ENCODE results near the gene EEF1A1.
"Not testable (repeated sequence)": the region's sequence is repeated elsewhere in the genome, so short reads cannot be mapped to it uniquely, and the experiment has no call there.

EEF1A1 gene

GRCh38 chr6:73520688-73521350 is at the start of gene EEF1A1:
TSS of gene EEF1A1 (minus strand) at chr6:73521032. CDS start at chr6:73520026, 1,006 bp downstream.
- Mint-ChIP-seq H3K9me3 (ENCODE audit: low read depth) (no peaks in the 10 kb centered on the region), H3K4me1 (ENCODE audit: low read depth) (peaks cover 35% of the 10 kb centered on the region), H3K4me3 (peak within 1 kb of the TSS; percentile 96), H3K36me3 (peaks cover 30% of the 10 kb centered on the region), H3K27me3 (no peaks in the 10 kb centered on the region), H3K27ac (peak within 1 kb of the TSS; percentile 97)

GRCh38 chr6:73569121-73569520 is 48.3 kb upstream of the EEF1A1 start:
- no peaks in the 10 kb centered on the region for H3K27me3 Mint-ChIP-seq
- H3K4me3 Mint-ChIP-seq: no peak overlapping the region
- no peaks in the 10 kb centered on the region for H3K9me3 Mint-ChIP-seq (ENCODE audit: low read depth)
- H3K36me3 Mint-ChIP-seq: no peaks in the 10 kb centered on the region
- H3K4me1 Mint-ChIP-seq (ENCODE audit: low read depth): no peaks in the 10 kb centered on the region
- H3K27ac Mint-ChIP-seq: no peak overlapping the region

GRCh38 chr6:73566954-73567591 is 46.2 kb upstream of the EEF1A1 start:
- H3K27me3 Mint-ChIP-seq: no peaks in the 10 kb centered on the region
- no peaks in the 10 kb centered on the region for H3K4me1 Mint-ChIP-seq (ENCODE audit: low read depth)
- H3K4me3 Mint-ChIP-seq: no peak overlapping the region
- no peak overlapping the region for H3K27ac Mint-ChIP-seq
- H3K9me3 Mint-ChIP-seq (ENCODE audit: low read depth): no peaks in the 10 kb centered on the region
- H3K36me3 Mint-ChIP-seq: no peaks in the 10 kb centered on the region

- not testable (repeated sequence) for H3K4me1 Mint-ChIP-seq (ENCODE audit: low read depth); H3K36me3 Mint-ChIP-seq; H3K27me3 Mint-ChIP-seq; H3K9me3 Mint-ChIP-seq (ENCODE audit: low read depth); H3K27ac Mint-ChIP-seq; H3K4me3 Mint-ChIP-seq
These were observed 45.6 kb upstream of the EEF1A1 start for GRCh38 chr6:73566486-73566871.

- Mint-ChIP-seq H3K27me3 (no peaks in the 10 kb centered on the region), H3K36me3 (no peaks in the 10 kb centered on the region), H3K27ac (no peak overlapping the region), H3K4me1 (ENCODE audit: low read depth) (peaks cover under 1% of the 10 kb centered on the region), H3K4me3 (no peak overlapping the region), H3K9me3 (ENCODE audit: low read depth) (no peaks in the 10 kb centered on the region)
These were observed 45.1 kb upstream of the EEF1A1 start for GRCh38 chr6:73565767-73566485.

- H3K4me1 Mint-ChIP-seq (ENCODE audit: low read depth): peaks cover 6% of the 10 kb centered on the region
- H3K9me3 Mint-ChIP-seq (ENCODE audit: low read depth): no peaks in the 10 kb centered on the region
- no peak overlapping the region for H3K4me3 Mint-ChIP-seq
- no peak overlapping the region for H3K27ac Mint-ChIP-seq
- no peaks in the 10 kb centered on the region for H3K36me3 Mint-ChIP-seq
- H3K27me3 Mint-ChIP-seq: no peaks in the 10 kb centered on the region
These were observed 43.9 kb upstream of the EEF1A1 start for GRCh38 chr6:73564578-73565345.

GRCh38 chr6:73562558-73562957 is 41.7 kb upstream of the EEF1A1 start:
- Mint-ChIP-seq H3K27ac (no peak overlapping the region), H3K4me3 (no peak overlapping the region), H3K4me1 (ENCODE audit: low read depth) (peaks cover 6% of the 10 kb centered on the region), H3K9me3 (ENCODE audit: low read depth) (no peaks in the 10 kb centered on the region), H3K27me3 (no peaks in the 10 kb centered on the region), H3K36me3 (no peaks in the 10 kb centered on the region)

- Mint-ChIP-seq H3K36me3 (no peaks in the 10 kb centered on the region), H3K4me3 (no peak overlapping the region), H3K9me3 (ENCODE audit: low read depth) (no peaks in the 10 kb centered on the region), H3K27me3 (no peaks in the 10 kb centered on the region), H3K27ac (no peak overlapping the region), H3K4me1 (ENCODE audit: low read depth) (peaks cover 6% of the 10 kb centered on the region)
These were observed 40.1 kb upstream of the EEF1A1 start for GRCh38 chr6:73560853-73561407.

- no peak overlapping the region for H3K4me3 Mint-ChIP-seq
- no peak overlapping the region for H3K27ac Mint-ChIP-seq
- no peaks in the 10 kb centered on the region for H3K9me3 Mint-ChIP-seq (ENCODE audit: low read depth)
These were observed 39.4 kb upstream of the EEF1A1 start for GRCh38 chr6:73560182-73560732.

GRCh38 chr6:73559399-73559794 is 38.6 kb upstream of the EEF1A1 start:
- not testable (repeated sequence) for H3K27ac Mint-ChIP-seq; H3K36me3 Mint-ChIP-seq; H3K4me3 Mint-ChIP-seq; H3K27me3 Mint-ChIP-seq; H3K4me1 Mint-ChIP-seq (ENCODE audit: low read depth); H3K9me3 Mint-ChIP-seq (ENCODE audit: low read depth)

More at GRCh38 chr6:73560182-73560732, 39.4 kb upstream of the EEF1A1 start:
- Mint-ChIP-seq H3K27me3 (no peaks in the 10 kb centered on the region), H3K36me3 (no peaks in the 10 kb centered on the region), H3K4me1 (ENCODE audit: low read depth) (peaks cover 6% of the 10 kb centered on the region)

GRCh38 chr6:73558624-73559398 is 38.0 kb upstream of the EEF1A1 start:
- peaks cover 6% of the 10 kb centered on the region for H3K4me1 Mint-ChIP-seq (ENCODE audit: low read depth)
- H3K27me3 Mint-ChIP-seq: no peaks in the 10 kb centered on the region
- no peaks in the 10 kb centered on the region for H3K9me3 Mint-ChIP-seq (ENCODE audit: low read depth)
- no peak overlapping the region for H3K4me3 Mint-ChIP-seq
- H3K27ac Mint-ChIP-seq: no peak overlapping the region
- no peaks in the 10 kb centered on the region for H3K36me3 Mint-ChIP-seq

GRCh38 chr6:73556836-73557235 is 36.0 kb upstream of the EEF1A1 start:
- Mint-ChIP-seq H3K9me3 (ENCODE audit: low read depth) (no peaks in the 10 kb centered on the region), H3K4me3 (no peak overlapping the region), H3K4me1 (ENCODE audit: low read depth) (peaks cover 6% of the 10 kb centered on the region), H3K27ac (no peak overlapping the region), H3K27me3 (no peaks in the 10 kb centered on the region), H3K36me3 (no peaks in the 10 kb centered on the region)

- H3K36me3 Mint-ChIP-seq; H3K27ac Mint-ChIP-seq; H3K9me3 Mint-ChIP-seq (ENCODE audit: low read depth); H3K4me3 Mint-ChIP-seq; H3K27me3 Mint-ChIP-seq; H3K4me1 Mint-ChIP-seq (ENCODE audit: low read depth): not testable (repeated sequence)
These were observed 34.6 kb upstream of the EEF1A1 start for GRCh38 chr6:73555380-73555949.

- not testable (repeated sequence) for H3K4me1 Mint-ChIP-seq (ENCODE audit: low read depth); H3K27me3 Mint-ChIP-seq; H3K4me3 Mint-ChIP-seq; H3K9me3 Mint-ChIP-seq (ENCODE audit: low read depth); H3K36me3 Mint-ChIP-seq; H3K27ac Mint-ChIP-seq
These were observed 30.3 kb upstream of the EEF1A1 start for GRCh38 chr6:73551115-73551514.
